ENCODE measurements around the gene CDK2AP2. TPM values are rescaled to one million over a fixed set of nuclear protein-coding genes. Genes with fewer than 3 reads are reported as not detected.
"Not testable (repeated sequence)": the region's sequence is repeated elsewhere in the genome, so short reads cannot be mapped to it uniquely, and the experiment has no call there.

The CDK2AP2 gene
- total RNA-seq, 1 donor from 2014 or later: 19.0 TPM

DNA sequence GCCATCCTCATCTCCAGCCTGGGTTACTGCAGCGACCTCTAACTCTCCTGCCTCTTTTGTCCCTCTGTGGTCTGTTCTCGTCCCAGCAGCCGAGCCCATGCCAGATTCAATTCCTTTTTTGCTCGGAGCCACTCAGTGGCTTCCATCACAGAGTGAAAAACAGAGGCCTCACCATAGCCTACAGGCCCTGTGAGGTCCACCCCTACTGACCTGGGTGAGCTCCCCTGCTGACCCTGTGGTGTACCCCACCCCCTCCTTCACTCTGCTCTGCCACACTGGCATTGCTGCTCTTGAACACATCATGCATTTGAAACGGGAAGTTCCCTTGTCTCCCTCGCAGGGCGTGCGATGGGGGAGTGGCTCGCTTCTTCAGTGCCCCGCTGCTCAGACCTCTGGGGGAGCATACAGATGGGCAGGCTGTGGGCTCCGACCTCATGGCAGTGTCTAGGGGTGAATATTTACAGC, 23.1 kb downstream of the CDK2AP2 start:
- FAIRE-seq (no peak), DNase-seq (ENCODE audit: low read depth) (no peak)
- TF ChIP-seq, protein P1, sequence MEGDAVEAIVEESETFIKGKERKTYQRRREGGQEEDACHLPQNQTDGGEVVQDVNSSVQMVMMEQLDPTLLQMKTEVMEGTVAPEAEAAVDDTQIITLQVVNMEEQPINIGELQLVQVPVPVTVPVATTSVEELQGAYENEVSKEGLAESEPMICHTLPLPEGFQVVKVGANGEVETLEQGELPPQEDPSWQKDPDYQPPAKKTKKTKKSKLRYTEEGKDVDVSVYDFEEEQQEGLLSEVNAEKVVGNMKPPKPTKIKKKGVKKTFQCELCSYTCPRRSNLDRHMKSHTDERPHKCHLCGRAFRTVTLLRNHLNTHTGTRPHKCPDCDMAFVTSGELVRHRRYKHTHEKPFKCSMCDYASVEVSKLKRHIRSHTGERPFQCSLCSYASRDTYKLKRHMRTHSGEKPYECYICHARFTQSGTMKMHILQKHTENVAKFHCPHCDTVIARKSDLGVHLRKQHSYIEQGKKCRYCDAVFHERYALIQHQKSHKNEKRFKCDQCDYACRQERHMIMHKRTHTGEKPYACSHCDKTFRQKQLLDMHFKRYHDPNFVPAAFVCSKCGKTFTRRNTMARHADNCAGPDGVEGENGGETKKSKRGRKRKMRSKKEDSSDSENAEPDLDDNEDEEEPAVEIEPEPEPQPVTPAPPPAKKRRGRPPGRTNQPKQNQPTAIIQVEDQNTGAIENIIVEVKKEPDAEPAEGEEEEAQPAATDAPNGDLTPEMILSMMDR (IDR thresholded peaks at IDR 0.05; ENCODE audit: insufficient read depth, low read length, severe bottlenecking): no peak
- Histone ChIP-seq H3K4me3 (ENCODE audit: low read depth, low read length) (no peak overlapping the region), H3K36me3 (ENCODE audit: control insufficient read depth, insufficient read depth, low read length) (no peaks in the 10 kb centered on the region), H3K27me3 (ENCODE audit: control insufficient read depth, insufficient read depth, low read length) (no peaks in the 10 kb centered on the region)

DNA sequence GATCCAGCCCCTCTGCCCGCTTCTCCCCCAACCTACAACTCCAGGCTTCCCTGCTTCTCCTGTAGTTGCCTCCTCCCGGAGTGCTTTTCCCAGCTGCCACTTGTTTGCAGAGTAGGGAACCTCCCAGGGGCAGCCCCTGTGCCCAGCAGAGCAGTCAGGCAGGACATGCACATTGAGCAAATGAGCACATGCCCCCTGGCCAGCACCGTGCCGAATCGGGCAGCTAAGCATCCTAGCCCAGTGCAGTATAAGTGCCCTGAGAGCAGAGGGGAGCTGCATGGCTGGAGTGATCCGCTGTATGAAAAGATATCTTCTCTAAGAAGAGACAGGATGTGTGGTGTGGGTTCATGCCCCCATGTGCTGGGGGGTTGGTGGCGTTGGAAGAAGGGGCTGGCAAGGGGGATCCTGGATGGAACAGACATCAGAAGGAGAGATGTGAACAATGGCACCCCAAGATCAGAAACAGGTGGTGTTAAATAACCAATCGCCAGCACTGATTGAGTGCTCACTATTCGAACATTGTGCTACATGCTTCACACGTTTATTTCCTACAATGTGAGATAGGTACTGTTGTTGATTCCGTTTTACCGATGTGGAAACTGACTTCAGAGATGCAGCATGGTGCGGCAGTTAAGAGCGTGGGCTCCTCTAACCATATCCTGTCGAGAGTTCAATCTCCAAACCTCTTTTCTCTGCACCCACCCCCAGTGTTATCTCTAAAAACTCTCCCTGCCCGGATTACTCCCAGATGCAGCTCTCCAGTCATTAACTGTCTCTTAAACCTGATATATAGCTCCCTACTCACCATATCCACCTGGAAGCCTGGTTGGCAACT, 23.9 kb downstream of the CDK2AP2 start:
- H3K4me3 ChIP-seq (ENCODE audit: low read depth, low read length): no peak overlapping the region
- H3K36me3 ChIP-seq (ENCODE audit: control insufficient read depth, insufficient read depth, low read length): no peaks in the 10 kb centered on the region
- H3K27me3 ChIP-seq (ENCODE audit: control insufficient read depth, insufficient read depth, low read length): no peaks in the 10 kb centered on the region
- DNase-seq (ENCODE audit: low read depth): no peak
- TF ChIP-seq, protein P1 (IDR thresholded peaks at IDR 0.05; ENCODE audit: insufficient read depth, low read length, severe bottlenecking): no peak
- FAIRE-seq: no peak

DNA sequence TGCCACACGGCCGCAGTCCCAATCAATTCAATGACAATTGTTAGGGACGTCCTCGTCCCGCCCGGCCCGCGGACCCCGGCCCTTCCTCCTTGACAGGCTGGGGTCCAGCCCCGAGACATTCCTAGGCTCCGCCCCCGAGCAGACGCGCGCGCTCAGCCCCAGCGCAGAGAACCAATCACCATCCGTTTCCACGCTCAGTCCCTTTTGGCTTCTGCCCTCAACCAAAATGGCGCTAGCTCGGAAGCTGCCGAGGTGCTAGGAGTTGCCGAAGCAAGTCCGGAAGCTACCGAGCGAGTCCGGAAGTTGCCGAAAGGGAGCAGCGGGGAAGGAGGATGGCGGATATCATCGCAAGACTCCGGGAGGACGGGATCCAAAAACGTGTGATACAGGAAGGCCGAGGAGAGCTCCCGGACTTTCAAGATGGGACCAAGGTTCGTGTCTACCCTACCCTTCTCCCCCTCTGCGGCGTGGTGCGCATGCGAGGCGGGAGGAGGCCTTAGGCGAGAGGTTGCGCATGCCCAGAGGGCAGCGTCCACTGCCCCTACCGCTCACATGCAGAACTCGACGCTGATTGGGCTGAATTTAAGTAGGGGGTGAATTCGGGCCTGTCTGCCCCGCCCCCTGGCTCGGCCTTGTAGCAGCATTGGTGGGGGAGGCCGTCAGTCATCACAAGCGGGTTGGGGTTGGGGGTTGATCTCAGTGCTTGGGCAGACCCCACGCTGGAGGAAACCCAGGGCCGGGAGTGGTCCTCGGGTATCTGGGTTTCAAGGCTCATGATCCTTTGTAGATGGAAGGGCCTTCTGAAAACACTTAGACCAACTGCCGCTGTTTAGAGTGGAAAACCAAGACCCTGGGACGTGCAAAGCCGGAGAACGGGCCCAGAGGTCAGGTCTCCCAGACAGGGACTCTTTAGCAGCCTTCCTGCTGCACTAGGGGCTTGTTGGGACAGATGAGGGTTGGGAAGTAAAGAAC, 24.8 kb downstream of the CDK2AP2 start, which contains the start of gene AIP:
AIP (plus strand) TSS at position 200 of the 972 bp plus-strand sequence; CDS start at position 333, 133 bp downstream.
- Histone ChIP-seq H3K4me3 (ENCODE audit: low read depth, low read length) (peak within 1 kb of the TSS; percentile 69), H3K27me3 (ENCODE audit: control insufficient read depth, insufficient read depth, low read length) (no peaks in the 10 kb centered on the region), H3K36me3 (ENCODE audit: control insufficient read depth, insufficient read depth, low read length) (no peaks in the 10 kb centered on the region)
- TF ChIP-seq, protein P1 (IDR thresholded peaks at IDR 0.05; ENCODE audit: insufficient read depth, low read length, severe bottlenecking): peak; percentile 3
- no peak for FAIRE-seq
- DNase-seq (ENCODE audit: low read depth): peak; percentile 95

DNA sequence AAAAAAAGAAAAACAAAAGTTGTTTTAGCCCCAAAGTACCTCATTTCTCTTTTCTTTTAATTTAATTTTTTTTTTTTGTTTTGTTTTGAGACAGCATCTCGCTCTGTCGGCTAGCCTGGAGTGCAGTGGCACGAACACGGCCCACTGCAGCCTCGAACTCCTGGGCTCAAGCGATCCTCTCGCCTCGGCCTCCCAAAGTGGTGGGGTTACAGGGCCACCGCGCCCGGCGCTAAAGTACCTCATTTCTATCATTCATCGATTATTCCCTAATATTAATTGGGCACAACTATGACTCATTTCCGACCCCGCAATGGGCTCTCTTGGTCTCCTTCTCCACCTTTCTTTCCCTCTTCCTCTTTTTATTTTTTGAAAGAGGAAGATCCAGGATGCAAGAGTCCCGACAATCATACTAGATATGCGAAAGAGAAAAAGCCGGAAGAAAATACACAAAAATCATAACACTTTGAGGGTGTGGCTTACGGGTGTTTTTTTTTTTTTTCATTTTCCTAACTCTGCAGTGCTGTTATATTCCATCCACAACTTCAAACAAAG, 25.6 kb downstream of the CDK2AP2 start:
- Histone ChIP-seq H3K36me3 (ENCODE audit: control insufficient read depth, insufficient read depth, low read length) (no peaks in the 10 kb centered on the region), H3K27me3 (ENCODE audit: control insufficient read depth, insufficient read depth, low read length) (no peaks in the 10 kb centered on the region), H3K4me3 (ENCODE audit: low read depth, low read length) (peak overlapping the region; percentile 69)
- FAIRE-seq (no peak), DNase-seq (ENCODE audit: low read depth) (no peak)
- TF ChIP-seq, protein P1 (IDR thresholded peaks at IDR 0.05; ENCODE audit: insufficient read depth, low read length, severe bottlenecking): no peak

DNA sequence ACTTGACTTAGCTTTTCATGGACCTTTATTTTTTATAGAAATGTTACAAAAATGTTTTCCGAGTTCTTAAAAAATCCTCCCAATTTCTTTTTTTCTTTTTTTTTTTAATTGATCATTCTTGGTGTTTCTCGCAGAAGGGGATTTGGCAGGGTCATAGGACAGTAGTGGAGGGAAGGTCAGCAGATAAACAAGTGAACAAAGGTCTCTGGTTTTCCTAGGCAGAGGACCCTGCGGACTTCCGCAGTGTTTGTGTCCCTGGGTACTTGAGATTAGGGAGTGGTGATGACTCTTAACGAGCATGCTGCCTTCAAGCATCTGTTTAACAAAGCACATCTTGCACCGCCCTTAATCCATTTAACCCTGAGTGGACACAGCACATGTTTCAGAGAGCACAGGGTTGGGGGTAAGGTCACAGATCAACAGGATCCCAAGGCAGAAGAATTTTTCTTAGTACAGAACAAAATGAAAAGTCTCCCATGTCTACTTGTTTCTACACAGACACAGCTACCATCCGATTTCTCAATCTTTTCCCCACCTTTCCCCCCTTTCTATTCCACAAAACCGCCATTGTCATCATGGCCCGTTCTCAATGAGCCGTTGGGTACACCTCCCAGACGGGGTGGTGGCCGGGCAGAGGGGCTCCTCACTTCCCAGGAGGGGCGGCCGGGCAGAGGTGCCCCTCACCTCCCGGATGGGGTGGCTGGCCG, 30.5 kb downstream of the CDK2AP2 start:
- H3K27me3 ChIP-seq (ENCODE audit: control insufficient read depth, insufficient read depth, low read length); H3K36me3 ChIP-seq (ENCODE audit: control insufficient read depth, insufficient read depth, low read length); FAIRE-seq; H3K4me3 ChIP-seq (ENCODE audit: low read depth, low read length); DNase-seq (ENCODE audit: low read depth): not testable (repeated sequence)

DNA sequence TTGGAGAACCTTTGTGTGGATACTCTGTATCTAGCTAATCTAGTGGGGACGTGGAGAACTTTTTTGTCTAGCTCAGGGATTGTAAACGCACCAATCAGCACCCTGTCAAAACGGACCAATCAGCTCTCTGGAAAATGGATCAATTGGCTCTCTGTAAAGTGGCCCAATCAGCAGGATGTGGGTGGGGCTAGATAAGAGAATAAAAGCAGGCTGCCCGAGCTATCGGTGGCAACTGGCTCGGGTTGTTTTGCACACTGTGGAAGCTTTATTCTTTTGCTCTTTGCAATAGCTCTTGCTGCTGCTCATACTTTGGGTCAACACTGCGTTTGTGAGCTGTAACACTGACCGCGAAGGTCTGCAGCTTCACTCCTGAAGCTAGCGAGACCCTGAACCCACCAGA, 31.3 kb downstream of the CDK2AP2 start:
- not testable (repeated sequence) for H3K36me3 ChIP-seq (ENCODE audit: control insufficient read depth, insufficient read depth, low read length); H3K4me3 ChIP-seq (ENCODE audit: low read depth, low read length); DNase-seq (ENCODE audit: low read depth); H3K27me3 ChIP-seq (ENCODE audit: control insufficient read depth, insufficient read depth, low read length); FAIRE-seq

All from bronchial epithelial cell (primary cell).